ENCODE results near the gene EHMT1. TPM values are rescaled to one million over a fixed set of nuclear protein-coding genes. Genes with fewer than 3 reads are reported as not detected.

EHMT1 gene
- total and polyA plus RNA-seq, 2 of the 13 experiments (the other 11 are each of a cell fraction or from before 2014, with no cell fraction given), result 23.0 to 27.1 TPM

DNA sequence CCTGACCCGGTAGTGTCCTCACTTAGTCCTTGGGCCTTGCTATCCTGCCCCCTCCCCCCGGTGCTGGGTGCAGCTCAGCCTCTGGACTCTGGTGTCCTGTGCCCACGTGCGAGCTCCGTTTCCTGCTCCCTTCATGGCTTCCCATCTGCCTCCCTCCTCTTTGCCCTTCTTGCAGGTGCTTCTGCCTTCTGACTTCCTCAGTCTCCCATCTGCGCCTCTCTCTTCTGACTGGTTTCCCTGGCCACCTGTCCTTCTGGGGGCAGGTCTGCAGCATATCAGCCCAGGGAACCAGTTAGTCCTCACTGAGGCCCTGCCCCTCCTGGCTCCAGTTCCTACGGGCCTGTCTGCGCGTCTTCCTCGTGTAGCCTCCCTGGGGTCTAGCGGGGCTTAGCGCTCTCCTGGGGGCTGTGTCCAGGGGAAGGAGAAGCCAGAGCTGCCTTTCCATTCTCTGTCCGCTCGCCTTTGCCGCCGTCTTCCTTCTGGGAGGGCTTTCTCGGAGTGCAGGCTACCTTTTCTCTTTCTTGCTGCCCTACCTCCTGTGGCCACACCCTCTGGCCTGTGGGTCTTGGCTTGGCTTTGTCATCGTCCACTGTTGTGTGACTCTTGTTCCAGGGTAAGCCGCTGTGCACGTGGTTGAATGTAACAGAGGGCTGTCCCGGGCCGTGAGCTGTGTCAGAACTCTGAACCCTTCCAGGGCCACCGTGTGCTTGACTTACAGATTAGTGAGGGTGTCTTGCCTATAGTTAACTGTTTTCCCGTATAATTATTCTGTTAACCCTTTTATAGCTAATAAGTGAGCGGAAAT, 51.8 kb downstream of the EHMT1 start (continued):
- no peak for TF ChIP-seq XBP1 (CRISPR knock-in tag; IDR thresholded peaks at IDR 0.05)
- TF ChIP-seq XRCC5 (optimal IDR thresholded peaks at IDR 0.05; ENCODE audit: low read length), result peak; percentile 70
- TF ChIP-seq, protein P1, sequence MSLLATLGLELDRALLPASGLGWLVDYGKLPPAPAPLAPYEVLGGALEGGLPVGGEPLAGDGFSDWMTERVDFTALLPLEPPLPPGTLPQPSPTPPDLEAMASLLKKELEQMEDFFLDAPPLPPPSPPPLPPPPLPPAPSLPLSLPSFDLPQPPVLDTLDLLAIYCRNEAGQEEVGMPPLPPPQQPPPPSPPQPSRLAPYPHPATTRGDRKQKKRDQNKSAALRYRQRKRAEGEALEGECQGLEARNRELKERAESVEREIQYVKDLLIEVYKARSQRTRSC (CRISPR knock-in tag; IDR thresholded peaks at IDR 0.05; ENCODE audit: low read depth), result no peak
- no peak for TF ChIP-seq ATF7-NPFF (CRISPR knock-in tag; IDR thresholded peaks at IDR 0.05; ENCODE audit: low read depth)
- no peak for TF ChIP-seq ARID2 (CRISPR knock-in tag; IDR thresholded peaks at IDR 0.05; ENCODE audit: borderline replicate concordance)
- TF ChIP-seq, protein P2, sequence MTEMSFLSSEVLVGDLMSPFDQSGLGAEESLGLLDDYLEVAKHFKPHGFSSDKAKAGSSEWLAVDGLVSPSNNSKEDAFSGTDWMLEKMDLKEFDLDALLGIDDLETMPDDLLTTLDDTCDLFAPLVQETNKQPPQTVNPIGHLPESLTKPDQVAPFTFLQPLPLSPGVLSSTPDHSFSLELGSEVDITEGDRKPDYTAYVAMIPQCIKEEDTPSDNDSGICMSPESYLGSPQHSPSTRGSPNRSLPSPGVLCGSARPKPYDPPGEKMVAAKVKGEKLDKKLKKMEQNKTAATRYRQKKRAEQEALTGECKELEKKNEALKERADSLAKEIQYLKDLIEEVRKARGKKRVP (CRISPR knock-in tag; IDR thresholded peaks at IDR 0.05), result peak in 1 of 2 experiments; percentile 33; a peak in 1 of 4 replicates
- no peak for TF ChIP-seq ZFP36 (IDR thresholded peaks at IDR 0.05; ENCODE audit: borderline replicate concordance, low read depth, low read length, partially characterized antibody)
- TF ChIP-seq ZFX (CRISPR knock-in tag; IDR thresholded peaks at IDR 0.05; ENCODE audit: low read depth), result peak; percentile 91
- TF ChIP-seq PHF5A (CRISPR knock-in tag; IDR thresholded peaks at IDR 0.05; ENCODE audit: low read depth, unreplicated experiment), result no peak
- TF ChIP-seq, protein P3, sequence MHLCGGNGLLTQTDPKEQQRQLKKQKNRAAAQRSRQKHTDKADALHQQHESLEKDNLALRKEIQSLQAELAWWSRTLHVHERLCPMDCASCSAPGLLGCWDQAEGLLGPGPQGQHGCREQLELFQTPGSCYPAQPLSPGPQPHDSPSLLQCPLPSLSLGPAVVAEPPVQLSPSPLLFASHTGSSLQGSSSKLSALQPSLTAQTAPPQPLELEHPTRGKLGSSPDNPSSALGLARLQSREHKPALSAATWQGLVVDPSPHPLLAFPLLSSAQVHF (CRISPR knock-in tag; IDR thresholded peaks at IDR 0.05), result no peak
- no peak for TF ChIP-seq SKI (IDR thresholded peaks at IDR 0.05; ENCODE audit: partially characterized antibody)
- TF ChIP-seq NFATC3 (CRISPR knock-in tag; IDR thresholded peaks at IDR 0.05), result no peak
- peak; percentile 85 for TF ChIP-seq DMAP1 (CRISPR knock-in tag; IDR thresholded peaks at IDR 0.05)
- TF ChIP-seq MBD4 (IDR thresholded peaks at IDR 0.05; ENCODE audit: borderline replicate concordance, low read length), result no peak
- no peak for TF ChIP-seq ZNF124 (CRISPR knock-in tag; IDR thresholded peaks at IDR 0.05)
- TF ChIP-seq, protein P4, sequence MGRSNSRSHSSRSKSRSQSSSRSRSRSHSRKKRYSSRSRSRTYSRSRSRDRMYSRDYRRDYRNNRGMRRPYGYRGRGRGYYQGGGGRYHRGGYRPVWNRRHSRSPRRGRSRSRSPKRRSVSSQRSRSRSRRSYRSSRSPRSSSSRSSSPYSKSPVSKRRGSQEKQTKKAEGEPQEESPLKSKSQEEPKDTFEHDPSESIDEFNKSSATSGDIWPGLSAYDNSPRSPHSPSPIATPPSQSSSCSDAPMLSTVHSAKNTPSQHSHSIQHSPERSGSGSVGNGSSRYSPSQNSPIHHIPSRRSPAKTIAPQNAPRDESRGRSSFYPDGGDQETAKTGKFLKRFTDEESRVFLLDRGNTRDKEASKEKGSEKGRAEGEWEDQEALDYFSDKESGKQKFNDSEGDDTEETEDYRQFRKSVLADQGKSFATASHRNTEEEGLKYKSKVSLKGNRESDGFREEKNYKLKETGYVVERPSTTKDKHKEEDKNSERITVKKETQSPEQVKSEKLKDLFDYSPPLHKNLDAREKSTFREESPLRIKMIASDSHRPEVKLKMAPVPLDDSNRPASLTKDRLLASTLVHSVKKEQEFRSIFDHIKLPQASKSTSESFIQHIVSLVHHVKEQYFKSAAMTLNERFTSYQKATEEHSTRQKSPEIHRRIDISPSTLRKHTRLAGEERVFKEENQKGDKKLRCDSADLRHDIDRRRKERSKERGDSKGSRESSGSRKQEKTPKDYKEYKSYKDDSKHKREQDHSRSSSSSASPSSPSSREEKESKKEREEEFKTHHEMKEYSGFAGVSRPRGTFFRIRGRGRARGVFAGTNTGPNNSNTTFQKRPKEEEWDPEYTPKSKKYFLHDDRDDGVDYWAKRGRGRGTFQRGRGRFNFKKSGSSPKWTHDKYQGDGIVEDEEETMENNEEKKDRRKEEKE (IDR thresholded peaks at IDR 0.05), result no peak
- TF ChIP-seq, protein P5, sequence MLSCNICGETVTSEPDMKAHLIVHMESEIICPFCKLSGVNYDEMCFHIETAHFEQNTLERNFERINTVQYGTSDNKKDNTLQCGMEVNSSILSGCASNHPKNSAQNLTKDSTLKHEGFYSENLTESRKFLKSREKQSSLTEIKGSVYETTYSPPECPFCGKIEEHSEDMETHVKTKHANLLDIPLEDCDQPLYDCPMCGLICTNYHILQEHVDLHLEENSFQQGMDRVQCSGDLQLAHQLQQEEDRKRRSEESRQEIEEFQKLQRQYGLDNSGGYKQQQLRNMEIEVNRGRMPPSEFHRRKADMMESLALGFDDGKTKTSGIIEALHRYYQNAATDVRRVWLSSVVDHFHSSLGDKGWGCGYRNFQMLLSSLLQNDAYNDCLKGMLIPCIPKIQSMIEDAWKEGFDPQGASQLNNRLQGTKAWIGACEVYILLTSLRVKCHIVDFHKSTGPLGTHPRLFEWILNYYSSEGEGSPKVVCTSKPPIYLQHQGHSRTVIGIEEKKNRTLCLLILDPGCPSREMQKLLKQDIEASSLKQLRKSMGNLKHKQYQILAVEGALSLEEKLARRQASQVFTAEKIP (CRISPR knock-in tag; IDR thresholded peaks at IDR 0.05; ENCODE audit: borderline replicate concordance), result no peak
- TF ChIP-seq, protein P6, sequence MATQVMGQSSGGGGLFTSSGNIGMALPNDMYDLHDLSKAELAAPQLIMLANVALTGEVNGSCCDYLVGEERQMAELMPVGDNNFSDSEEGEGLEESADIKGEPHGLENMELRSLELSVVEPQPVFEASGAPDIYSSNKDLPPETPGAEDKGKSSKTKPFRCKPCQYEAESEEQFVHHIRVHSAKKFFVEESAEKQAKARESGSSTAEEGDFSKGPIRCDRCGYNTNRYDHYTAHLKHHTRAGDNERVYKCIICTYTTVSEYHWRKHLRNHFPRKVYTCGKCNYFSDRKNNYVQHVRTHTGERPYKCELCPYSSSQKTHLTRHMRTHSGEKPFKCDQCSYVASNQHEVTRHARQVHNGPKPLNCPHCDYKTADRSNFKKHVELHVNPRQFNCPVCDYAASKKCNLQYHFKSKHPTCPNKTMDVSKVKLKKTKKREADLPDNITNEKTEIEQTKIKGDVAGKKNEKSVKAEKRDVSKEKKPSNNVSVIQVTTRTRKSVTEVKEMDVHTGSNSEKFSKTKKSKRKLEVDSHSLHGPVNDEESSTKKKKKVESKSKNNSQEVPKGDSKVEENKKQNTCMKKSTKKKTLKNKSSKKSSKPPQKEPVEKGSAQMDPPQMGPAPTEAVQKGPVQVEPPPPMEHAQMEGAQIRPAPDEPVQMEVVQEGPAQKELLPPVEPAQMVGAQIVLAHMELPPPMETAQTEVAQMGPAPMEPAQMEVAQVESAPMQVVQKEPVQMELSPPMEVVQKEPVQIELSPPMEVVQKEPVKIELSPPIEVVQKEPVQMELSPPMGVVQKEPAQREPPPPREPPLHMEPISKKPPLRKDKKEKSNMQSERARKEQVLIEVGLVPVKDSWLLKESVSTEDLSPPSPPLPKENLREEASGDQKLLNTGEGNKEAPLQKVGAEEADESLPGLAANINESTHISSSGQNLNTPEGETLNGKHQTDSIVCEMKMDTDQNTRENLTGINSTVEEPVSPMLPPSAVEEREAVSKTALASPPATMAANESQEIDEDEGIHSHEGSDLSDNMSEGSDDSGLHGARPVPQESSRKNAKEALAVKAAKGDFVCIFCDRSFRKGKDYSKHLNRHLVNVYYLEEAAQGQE (IDR thresholded peaks at IDR 0.05; ENCODE audit: borderline replicate concordance in 1 of 2, low read depth in 1 of 2, low read length in 2 of 2), result no peak; a peak in 1 of 4 replicates

Measured in HepG2 (cell line).